CD14-positive monocyte (primary cell): ENCODE results near the gene KRT74. TPM values are rescaled to one million over a fixed set of nuclear protein-coding genes. Genes with fewer than 3 reads are reported as not detected.

Source experiments
- DNase-seq, 3 donors: peaks; one replicate each; pipeline ENCODE4 v3.0.0-alpha.2; 2011 to 2022
- H2AFZ ChIP-seq: 2 replicates; pipeline ENCODE4 v1.6.0; 2012; ENCODE audit warnings: mild to moderate bottlenecking, low read depth, low read length, inconsistent platforms; ENCODE audit not compliant: insufficient read depth, poor library complexity, severe bottlenecking
- H3K27ac ChIP-seq, 2 donors: 1 replicate in 1 of 2; 2 replicates in 1 of 2; pipeline ENCODE4 v1.5.1; 2012 to 2013; ENCODE audit warnings: low read length in 2 of 2, control low read depth in 1 of 2, inconsistent platforms in 1 of 2, low read depth in 1 of 2, mild to moderate bottlenecking in 1 of 2
- H3K27me3 ChIP-seq, 2 donors: one replicate each; pipeline versions ENCODE4 v1.6.0 to v1.6.1; 2011 to 2013; ENCODE audit warnings: low read length in 2 of 2; ENCODE audit not compliant: control insufficient read depth in 2 of 2, insufficient read depth in 2 of 2
- H3K36me3 ChIP-seq, 2 donors: replicated peaks in 1 of 2; 1 replicate in 1 of 2; 2 replicates in 1 of 2; pipeline versions ENCODE4 v1.5.1 to v1.6.1; 2012 to 2013; ENCODE audit warnings: low read length in 2 of 2, control low read depth in 1 of 2, inconsistent platforms in 1 of 2, mild to moderate bottlenecking in 1 of 2; ENCODE audit not compliant: insufficient read depth in 2 of 2, control insufficient read depth in 1 of 2
- H3K4me1 ChIP-seq, 2 donors: 1 replicate in 1 of 2; 2 replicates in 1 of 2; pipeline versions ENCODE4 v1.5.1 to v1.6.1; 2012 to 2013; ENCODE audit warnings: low read length in 2 of 2, control low read depth in 1 of 2, inconsistent platforms in 1 of 2, mild to moderate bottlenecking in 1 of 2, moderate library complexity in 1 of 2; ENCODE audit not compliant: insufficient read depth in 2 of 2, control insufficient read depth in 1 of 2
- H3K4me2 ChIP-seq: replicated peaks from 2 replicates; pipeline ENCODE3; 2012; ENCODE audit warnings: low read length, moderate library complexity, mild to moderate bottlenecking; ENCODE audit not compliant: poor library complexity, severe bottlenecking; ENCODE audit errors: extremely low read depth
- H3K4me3 ChIP-seq, 3 experiments: fragments of 200-600 bp in 1 of 3; sonication (generic) in 1 of 3; replicated peaks in 1 of 3; 1 replicate in 2 of 3; 2 replicates in 1 of 3; pipeline ENCODE4 v1.5.1; 2011 to 2013; ENCODE audit warnings: low read length in 3 of 3, mild to moderate bottlenecking in 3 of 3, control low read depth in 2 of 3, low read depth in 2 of 3, inconsistent platforms in 1 of 3, moderate library complexity in 1 of 3
- H3K79me2 ChIP-seq: 2 replicates; pipeline ENCODE4 v1.6.0; 2012; ENCODE audit warnings: mild to moderate bottlenecking, control low read depth, inconsistent platforms, low read length, moderate library complexity; ENCODE audit not compliant: insufficient read depth
- H3K9ac ChIP-seq: 2 replicates; pipeline ENCODE4 v1.6.0; 2017; ENCODE audit warnings: low read length, mild to moderate bottlenecking; ENCODE audit not compliant: insufficient read depth, poor library complexity, severe bottlenecking
- H3K9me3 ChIP-seq, 2 donors: replicated peaks in 1 of 2; 1 replicate in 1 of 2; 2 replicates in 1 of 2; pipeline versions ENCODE4 v1.5.1 to v1.6.1; 2012 to 2013; ENCODE audit warnings: low read length in 2 of 2, control low read depth in 1 of 2; ENCODE audit not compliant: control insufficient read depth in 1 of 2, insufficient read depth in 1 of 2
- H4K20me1 ChIP-seq: 2 replicates; pipeline ENCODE4 v1.6.0; 2012; ENCODE audit warnings: mild to moderate bottlenecking, low read length, control low read depth, moderate library complexity; ENCODE audit not compliant: insufficient read depth
- H3K27ac Mint-ChIP-seq, 7 donors: one replicate each; pipeline ENCODE4 v1.8.0; 2020; ENCODE audit warnings: mild to moderate bottlenecking in 7 of 7, mixed read lengths in 7 of 7, moderate library complexity in 6 of 7, inconsistent platforms in 2 of 7
- H3K27me3 Mint-ChIP-seq, 3 donors: one replicate each; pipeline ENCODE4 v1.8.0; 2021 to 2022; ENCODE audit warnings: low read depth in 3 of 3, mild to moderate bottlenecking in 3 of 3, mixed read lengths in 3 of 3, moderate library complexity in 3 of 3, inconsistent platforms in 1 of 3
- H3K36me3 Mint-ChIP-seq, 2 donors: one replicate each; pipeline ENCODE4 v1.8.0; 2020; ENCODE audit warnings: mixed read lengths in 2 of 2, inconsistent platforms in 1 of 2, mild to moderate bottlenecking in 1 of 2
- H3K4me1 Mint-ChIP-seq: one replicate; pipeline ENCODE4 v1.8.0; 2020; ENCODE audit warnings: mild to moderate bottlenecking, mixed read lengths
- H3K4me3 Mint-ChIP-seq, 2 donors: one replicate each; pipeline ENCODE4 v1.8.0; 2020; ENCODE audit warnings: mild to moderate bottlenecking in 2 of 2, mixed read lengths in 2 of 2, moderate library complexity in 1 of 2
- H3K9me3 Mint-ChIP-seq, 7 donors: one replicate each; pipeline ENCODE4 v1.8.0; 2020 to 2022; ENCODE audit warnings: mixed read lengths in 7 of 7, mild to moderate bottlenecking in 6 of 7, moderate library complexity in 6 of 7, inconsistent platforms in 2 of 7
- CTCF ChIP-seq: fragments of 200-600 bp; IDR thresholded peaks from one replicate; pipeline ENCODE4 v1.8.0; 2022; ENCODE audit warnings: antibody characterized with exemption, mild to moderate bottlenecking
- WGBS: methylation state at CpG from one replicate; pipeline ENCODE4 v1.1.5; 2013; ENCODE audit warnings: missing lambda C conversion rate; ENCODE audit not compliant: insufficient coverage; 5-methylcytosine and 5-hydroxymethylcytosine counted together
- intact Hi-C, 2 donors: fragments of 100-400 bp; cut with micrococcal nuclease; formaldehyde crosslinking; loops; one replicate each; pipeline versions ENCODE4 v1.15.0 to v1.15.1; 2023
- polyA plus RNA-seq, 3 donors: library from polyadenylated mRNA; depleted of rRNA in 1 of 3; unstranded in 2 of 3; stranded (reverse) in 1 of 3; fragments of 300-500 nt in 2 of 3; fragments of >200 nt in 1 of 3; fragmentation: Illumina TruSeq in 2 of 3; gene quantifications; 1 replicate in 2 of 3; 2 replicates in 1 of 3; pipeline ENCODE4 v1.2.3, GENCODE V29; 2012 to 2021

KRT74 gene
- polyA plus RNA-seq, 3 donors: not detected

GRCh38 chr12:52533686-52534470 is 39.8 kb downstream of the KRT74 start:
- Histone ChIP-seq H3K4me2 (no peak overlapping the region), H3K79me2 (no peaks in the 10 kb centered on the region), H3K27ac (peak overlapping the region in 1 of 2 donors; percentile 3), H3K9ac (no peak overlapping the region), H3K4me1 (peaks cover 10 to 18% of the 10 kb centered on the region in 2 donors), H3K36me3 (no peaks in the 10 kb centered on the region), H3K4me3 (no peak overlapping the region), H4K20me1 (no peaks in the 10 kb centered on the region), H3K9me3 (no peaks in the 10 kb centered on the region), H2AFZ (no peak overlapping the region), H3K27me3 (no peaks in the 10 kb centered on the region)
- no peak for TF ChIP-seq CTCF
- Mint-ChIP-seq H3K36me3 (no peaks in the 10 kb centered on the region), H3K4me3 (no peak overlapping the region), H3K27me3 (peaks cover 1 to 5% (median 3%) of the 10 kb centered on the region in 3 donors), H3K27ac (peak overlapping the region in 1 of 7 donors; percentile 30), H3K4me1 (peaks cover 14% of the 10 kb centered on the region), H3K9me3 (peaks cover 0 to 1% (median 0%) of the 10 kb centered on the region in 7 donors)
- intact Hi-C loops: no loop called here
- WGBS: 50% methylated on average over 6 of the region's 10 CpGs
- DNase-seq: no peak

GRCh38 chr12:52532636-52533035 is 41.0 kb downstream of the KRT74 start:
- DNase-seq: peak in 1 of 3 donors; percentile 24
- WGBS: 67% methylated on average over 3 of the region's 4 CpGs
- Mint-ChIP-seq H3K9me3 (peaks cover 0 to 1% (median 0%) of the 10 kb centered on the region in 7 donors), H3K27ac (peak overlapping the region in 2 of 7 donors; percentile 56 to 80), H3K4me3 (no peak overlapping the region), H3K36me3 (no peaks in the 10 kb centered on the region), H3K27me3 (peaks cover 1 to 5% (median 3%) of the 10 kb centered on the region in 3 donors), H3K4me1 (peaks cover 14% of the 10 kb centered on the region)
- Histone ChIP-seq H3K4me3 (no peak overlapping the region), H3K4me1 (peaks cover 10 to 18% of the 10 kb centered on the region in 2 donors), H3K9me3 (no peaks in the 10 kb centered on the region), H3K79me2 (no peaks in the 10 kb centered on the region), H3K36me3 (no peaks in the 10 kb centered on the region), H2AFZ (no peak overlapping the region), H3K27me3 (no peaks in the 10 kb centered on the region), H4K20me1 (no peaks in the 10 kb centered on the region), H3K27ac (no peak overlapping the region), H3K4me2 (no peak overlapping the region), H3K9ac (no peak overlapping the region)
- no peak for TF ChIP-seq CTCF
- intact Hi-C loops: no loop called here
